Neuronal stem cell (in vitro differentiated cells): ENCODE measurements around the gene DSCAM.

ENCODE experiments used
- DNase-seq: peaks from one replicate; pipeline ENCODE4 v3.0.0-alpha.2; 2013; ENCODE audit warnings: low spot score
- H2AFZ ChIP-seq: one replicate; pipeline ENCODE4 v1.6.1; 2013; ENCODE audit warnings: mild to moderate bottlenecking, low read length, inconsistent platforms
- H2AK5ac ChIP-seq: 2 replicates; pipeline ENCODE4 v1.6.1; 2013; ENCODE audit warnings: low read depth, mild to moderate bottlenecking, inconsistent platforms, low read length, moderate library complexity, mixed read lengths
- H2BK120ac ChIP-seq: 2 replicates; pipeline ENCODE4 v1.6.1; 2013; ENCODE audit warnings: low read depth, mild to moderate bottlenecking, inconsistent platforms, low read length, moderate library complexity, mixed read lengths
- H2BK12ac ChIP-seq: one replicate; pipeline ENCODE4 v1.6.1; 2013; ENCODE audit warnings: low read length, inconsistent platforms
- H2BK15ac ChIP-seq: 2 replicates; pipeline ENCODE4 v1.6.1; 2013; ENCODE audit warnings: mild to moderate bottlenecking, low read length, inconsistent platforms, mixed read lengths
- H2BK5ac ChIP-seq: one replicate; pipeline ENCODE4 v1.6.1; 2013; ENCODE audit warnings: inconsistent platforms, mild to moderate bottlenecking, low read length, moderate library complexity
- H3K14ac ChIP-seq: one replicate; pipeline ENCODE4 v1.6.1; 2013; ENCODE audit warnings: low read length, inconsistent platforms
- H3K18ac ChIP-seq: 2 replicates; pipeline ENCODE4 v1.6.1; 2013; ENCODE audit warnings: low read length, inconsistent platforms
- H3K23ac ChIP-seq: 2 replicates; pipeline ENCODE4 v1.6.1; 2013; ENCODE audit warnings: low read depth, mild to moderate bottlenecking, mixed read lengths, low read length, inconsistent platforms; ENCODE audit not compliant: poor library complexity
- H3K27ac ChIP-seq: replicated peaks from 3 replicates; pipeline ENCODE4 v1.5.1; 2013; ENCODE audit warnings: low read length, inconsistent platforms
- H3K27me3 ChIP-seq, 3 experiments: 2 replicates each; pipeline ENCODE4 v1.6.1; 2013; ENCODE audit warnings: low read length in 3 of 3, mild to moderate bottlenecking in 2 of 3, inconsistent platforms in 1 of 3, low read depth in 1 of 3, mixed read lengths in 1 of 3, moderate library complexity in 1 of 3; ENCODE audit not compliant: control insufficient read depth in 3 of 3, insufficient read depth in 3 of 3
- H3K36me3 ChIP-seq, 2 donors: replicated peaks in 1 of 2; 2 replicates each; pipeline ENCODE4 v1.6.1; 2013; ENCODE audit warnings: low read length in 2 of 2; ENCODE audit not compliant: control insufficient read depth in 2 of 2, insufficient read depth in 2 of 2
- H3K4ac ChIP-seq: 2 replicates; pipeline ENCODE4 v1.6.1; 2013; ENCODE audit warnings: inconsistent platforms, mild to moderate bottlenecking, low read length, moderate library complexity
- H3K4me1 ChIP-seq, 2 donors: 1 replicate in 1 of 2; 2 replicates in 1 of 2; pipeline ENCODE4 v1.6.1; 2013; ENCODE audit warnings: low read length in 2 of 2, low read depth in 1 of 2; ENCODE audit not compliant: control insufficient read depth in 2 of 2, insufficient read depth in 1 of 2
- H3K4me2 ChIP-seq: one replicate; pipeline ENCODE4 v1.6.1; 2013; ENCODE audit warnings: mild to moderate bottlenecking, low read length, inconsistent platforms; ENCODE audit not compliant: insufficient read depth, poor library complexity, severe bottlenecking
- H3K4me3 ChIP-seq, 2 donors: 2 replicates each; pipeline ENCODE4 v1.5.1; 2013; ENCODE audit warnings: low read length in 2 of 2, mild to moderate bottlenecking in 2 of 2, inconsistent platforms in 1 of 2, moderate library complexity in 1 of 2
- H3K79me1 ChIP-seq: one replicate; pipeline ENCODE4 v1.6.1; 2013; ENCODE audit warnings: low read depth, mild to moderate bottlenecking, inconsistent platforms, low read length, moderate library complexity
- H3K9ac ChIP-seq: one replicate; pipeline ENCODE4 v1.6.1; 2013; ENCODE audit warnings: mild to moderate bottlenecking, low read depth, low read length, inconsistent platforms; ENCODE audit not compliant: poor library complexity
- H3K9me3 ChIP-seq, 2 donors: replicated peaks in 1 of 2; 2 replicates each; pipeline versions ENCODE3 to v1.6.1; 2013; ENCODE audit warnings: low read length in 2 of 2, mild to moderate bottlenecking in 2 of 2, inconsistent platforms in 1 of 2, low read depth in 1 of 2, mixed read lengths in 1 of 2, moderate library complexity in 1 of 2; ENCODE audit not compliant: control insufficient read depth in 2 of 2, insufficient read depth in 1 of 2
- H4K8ac ChIP-seq: one replicate; pipeline ENCODE4 v1.6.1; 2013; ENCODE audit warnings: low read depth, mild to moderate bottlenecking, inconsistent platforms, low read length, moderate library complexity
- H4K91ac ChIP-seq: one replicate; pipeline ENCODE4 v1.6.1; 2013; ENCODE audit warnings: low read length, low read depth, mild to moderate bottlenecking, inconsistent platforms; ENCODE audit not compliant: poor library complexity
- WGBS, 2 donors: extraction: QIAGEN DNeasy Blood & Tissue Kit; methylation state at CpG; one replicate each; pipeline ENCODE4 v1.1.7; 2013; ENCODE audit warnings: missing lambda C conversion rate in 2 of 2, mixed read lengths in 1 of 2; ENCODE audit not compliant: insufficient read length in 2 of 2, insufficient replicate concordance in 1 of 2; ENCODE audit errors: extremely low coverage in 2 of 2; 5-methylcytosine and 5-hydroxymethylcytosine counted together

DSCAM gene

GRCh38 chr21:40345711-40346321 lies 501.1 kb downstream of the DSCAM start:
- H3K79me1 ChIP-seq, result no peaks in the 10 kb centered on the region
- no peak overlapping the region for H3K4ac ChIP-seq
- H2AK5ac ChIP-seq, result no peak overlapping the region
- H2BK5ac ChIP-seq, result no peak overlapping the region
- H3K27ac ChIP-seq, result no peak overlapping the region
- H3K4me2 ChIP-seq, result no peak overlapping the region
- no peaks in the 10 kb centered on the region for H3K27me3 ChIP-seq
- H3K36me3 ChIP-seq, result no peaks in the 10 kb centered on the region
- H3K9ac ChIP-seq, result no peak overlapping the region
- H3K18ac ChIP-seq, result no peak overlapping the region
- no peak overlapping the region for H3K23ac ChIP-seq
- no peak overlapping the region for H2BK120ac ChIP-seq
- no peaks in the 10 kb centered on the region for H3K9me3 ChIP-seq
- H4K8ac ChIP-seq, result no peak overlapping the region
- H3K14ac ChIP-seq, result no peak overlapping the region
- H3K4me3 ChIP-seq, result no peak overlapping the region
- no peak for DNase-seq
- H3K4me1 ChIP-seq, result no peaks in the 10 kb centered on the region
- H2BK12ac ChIP-seq, result no peak overlapping the region
- no peak overlapping the region for H2AFZ ChIP-seq
- H2BK15ac ChIP-seq, result no peak overlapping the region
- WGBS, 2 donors, result no CpG with 5 or more reads among the region's 9 CpGs
- H4K91ac ChIP-seq, result no peak overlapping the region

- Histone ChIP-seq H2BK5ac (no peak overlapping the region), H2BK120ac (no peak overlapping the region), H3K27ac (no peak overlapping the region), H3K9ac (no peak overlapping the region), H3K27me3 (no peaks in the 10 kb centered on the region), H3K23ac (no peak overlapping the region), H2AK5ac (no peak overlapping the region), H2AFZ (no peak overlapping the region), H3K4me1 (peaks cover 0 to 2% of the 10 kb centered on the region in 2 donors), H3K4me2 (no peak overlapping the region), H3K36me3 (no peaks in the 10 kb centered on the region), H4K8ac (no peak overlapping the region), H2BK15ac (no peak overlapping the region), H4K91ac (no peak overlapping the region), H3K14ac (no peak overlapping the region), H3K4me3 (no peak overlapping the region), H2BK12ac (no peak overlapping the region), H3K4ac (no peak overlapping the region), H3K79me1 (no peaks in the 10 kb centered on the region), H3K18ac (no peak overlapping the region), H3K9me3 (no peaks in the 10 kb centered on the region)
- DNase-seq, result no peak
Measured at GRCh38 chr21:40340357-40340756, 506.6 kb downstream of the DSCAM start.

GRCh38 chr21:40339050-40339449 lies 507.9 kb downstream of the DSCAM start:
- Histone ChIP-seq H3K4me2 (no peak overlapping the region), H3K18ac (no peak overlapping the region), H2BK15ac (no peak overlapping the region), H3K4me1 (peaks cover 0 to 2% of the 10 kb centered on the region in 2 donors), H3K27ac (no peak overlapping the region), H3K23ac (peak overlapping the region; percentile 86), H3K9me3 (no peaks in the 10 kb centered on the region), H4K91ac (no peak overlapping the region), H2AK5ac (no peak overlapping the region), H2BK5ac (no peak overlapping the region), H3K4me3 (peak overlapping the region in 1 of 2 donors; percentile 5), H2BK120ac (no peak overlapping the region), H2BK12ac (no peak overlapping the region), H3K14ac (no peak overlapping the region), H3K36me3 (no peaks in the 10 kb centered on the region), H3K9ac (no peak overlapping the region), H2AFZ (no peak overlapping the region), H3K27me3 (no peaks in the 10 kb centered on the region), H3K79me1 (no peaks in the 10 kb centered on the region), H4K8ac (peak overlapping the region; percentile 30), H3K4ac (no peak overlapping the region)
- DNase-seq, result no peak
- no CpG with 5 or more reads among the region's 18 CpGs for WGBS, 2 donors

- Histone ChIP-seq H2BK12ac (no peak overlapping the region), H2BK15ac (no peak overlapping the region), H3K9me3 (no peaks in the 10 kb centered on the region), H2AK5ac (no peak overlapping the region), H2AFZ (no peak overlapping the region), H3K14ac (no peak overlapping the region), H3K4me3 (no peak overlapping the region), H2BK120ac (no peak overlapping the region), H3K27ac (no peak overlapping the region), H3K36me3 (no peaks in the 10 kb centered on the region), H4K8ac (no peak overlapping the region), H2BK5ac (no peak overlapping the region), H3K4ac (no peak overlapping the region), H3K4me1 (peaks cover 0 to 2% of the 10 kb centered on the region in 2 donors), H3K18ac (no peak overlapping the region), H3K23ac (no peak overlapping the region), H3K27me3 (no peaks in the 10 kb centered on the region), H3K4me2 (no peak overlapping the region), H3K9ac (no peak overlapping the region), H3K79me1 (no peaks in the 10 kb centered on the region), H4K91ac (no peak overlapping the region)
- no CpG with 5 or more reads among the region's 13 CpGs for WGBS, 2 donors
- no peak for DNase-seq
Measured at GRCh38 chr21:40337981-40338380, 509.0 kb downstream of the DSCAM start.
